H1 (cell line): Measurements from ENCODE around the gene PPP1R7. TPM values are rescaled to one million over a fixed set of nuclear protein-coding genes. Genes with fewer than 3 reads are reported as not detected.

Source experiments
- CTCF ChIA-PET: fragments of 300-600 bp; sonication (Branson Sonifier 250); formaldehyde crosslinking; loops from one replicate; lab custom pipeline; 2021; ENCODE audit not compliant: partially characterized antibody; lab: Charles Lee
- POLR2A ChIA-PET: fragments of 300-600 bp; sonication (Branson Sonifier 250); formaldehyde crosslinking; loops from one replicate; lab custom pipeline; 2021; ENCODE audit warnings: inconsistent platforms; ENCODE audit not compliant: partially characterized antibody; lab: Charles Lee
- DNase-seq, 2 experiments: peaks; one replicate each; pipeline versions ENCODE4 v3.0.0 to v3.0.0-alpha.2; 2010 to 2022; ENCODE audit warnings: low spot score in 2 of 2, low read depth in 1 of 2, mixed read lengths in 1 of 2
- FAIRE-seq: peaks from 2 replicates; lab custom pipeline; 2011; peaks lifted over from hg19 to GRCh38; lab: Jason Lieb, UNC
- H2AFZ ChIP-seq: 2 replicates; pipeline ENCODE4 v1.8.1; 2012; ENCODE audit warnings: low read length, inconsistent platforms
- H2AK5ac ChIP-seq: 2 replicates; pipeline ENCODE4 v1.6.1; 2013; ENCODE audit warnings: low read depth, low read length
- H2BK120ac ChIP-seq: replicated peaks from 2 replicates; pipeline ENCODE3; 2013; ENCODE audit warnings: low read depth, low read length, inconsistent platforms
- H2BK12ac ChIP-seq: 2 replicates; pipeline ENCODE4 v1.6.1; 2013; ENCODE audit warnings: low read depth, low read length
- H2BK15ac ChIP-seq: 2 replicates; pipeline ENCODE4 v1.6.1; 2013; ENCODE audit warnings: low read length
- H2BK20ac ChIP-seq: 2 replicates; pipeline ENCODE4 v1.6.1; 2013; ENCODE audit warnings: low read length
- H2BK5ac ChIP-seq: 2 replicates; pipeline ENCODE4 v1.6.1; 2013; ENCODE audit warnings: low read depth, low read length
- H3K14ac ChIP-seq: 2 replicates; pipeline ENCODE4 v1.6.1; 2013; ENCODE audit warnings: inconsistent platforms; ENCODE audit not compliant: insufficient read length
- H3K18ac ChIP-seq: 2 replicates; pipeline ENCODE4 v1.6.1; 2013; ENCODE audit warnings: low read length; ENCODE audit errors: extremely low read depth
- H3K23ac ChIP-seq: 2 replicates; pipeline ENCODE4 v1.6.1; 2013; ENCODE audit warnings: inconsistent platforms; ENCODE audit not compliant: insufficient read length
- H3K23me2 ChIP-seq: 2 replicates; pipeline ENCODE4 v1.6.1; 2013; ENCODE audit warnings: low read depth, low read length
- H3K27ac ChIP-seq: 2 replicates; pipeline ENCODE4 v1.6.1; 2011; ENCODE audit warnings: low read depth, low read length, inconsistent platforms
- H3K27me3 ChIP-seq, 4 experiments: replicated peaks in 1 of 4; 1 replicate in 1 of 4; 2 replicates in 3 of 4; pipeline versions ENCODE4 v1.6.1 to v1.8.1; 2011 to 2013; ENCODE audit warnings: low read length in 3 of 4, mild to moderate bottlenecking in 3 of 4, inconsistent platforms in 2 of 4, mixed read lengths in 2 of 4, moderate library complexity in 1 of 4; ENCODE audit not compliant: control insufficient read depth in 3 of 4, insufficient read depth in 3 of 4; ENCODE audit errors: extremely low read depth in 1 of 4
- H3K36me3 ChIP-seq, 4 experiments: 2 replicates each; pipeline versions ENCODE4 v1.6.1 to v1.8.1; 2011 to 2013; ENCODE audit warnings: mild to moderate bottlenecking in 4 of 4, low read length in 3 of 4, moderate library complexity in 2 of 4, control low read depth in 1 of 4, inconsistent platforms in 1 of 4; ENCODE audit not compliant: insufficient read depth in 4 of 4, control insufficient read depth in 2 of 4
- H3K4ac ChIP-seq: replicated peaks from 2 replicates; pipeline ENCODE3; 2013; ENCODE audit warnings: low read length, low read depth, mixed read lengths, inconsistent platforms; ENCODE audit not compliant: insufficient read length
- H3K4me1 ChIP-seq, 4 experiments: replicated peaks in 1 of 4; 1 replicate in 1 of 4; 2 replicates in 3 of 4; pipeline versions ENCODE4 v1.6.1 to v1.8.1; 2011 to 2013; ENCODE audit warnings: low read length in 3 of 4, inconsistent platforms in 2 of 4, mixed read lengths in 1 of 4; ENCODE audit not compliant: insufficient read depth in 4 of 4, control insufficient read depth in 3 of 4
- H3K4me2 ChIP-seq, 2 experiments: 2 replicates each; pipeline versions ENCODE4 v1.6.1 to v1.8.1; 2011 to 2013; ENCODE audit warnings: low read depth in 2 of 2, low read length in 2 of 2, control low read depth in 1 of 2, inconsistent platforms in 1 of 2, mild to moderate bottlenecking in 1 of 2; ENCODE audit not compliant: insufficient read depth in 1 of 2
- H3K4me3 ChIP-seq, 4 experiments: fragments of 200-600, 300-600 bp in 1 of 4; sonication (generic), shearing (Covaris generic), sonication (Bioruptor Twin) in 1 of 4; 2 replicates each; pipeline versions ENCODE4 v1.5.1 to v1.8.1; 2011 to 2016; ENCODE audit warnings: low read length in 4 of 4, low read depth in 3 of 4, control low read depth in 2 of 4, inconsistent platforms in 2 of 4, mild to moderate bottlenecking in 2 of 4, mixed read lengths in 1 of 4, moderate library complexity in 1 of 4; ENCODE audit not compliant: insufficient read depth in 2 of 4; ENCODE audit errors: extremely low read depth in 1 of 4
- H3K56ac ChIP-seq: replicated peaks from 2 replicates; pipeline ENCODE3; 2013; ENCODE audit warnings: low read depth, mild to moderate bottlenecking, mixed read lengths, low read length, inconsistent platforms; ENCODE audit not compliant: insufficient read length
- H3K79me1 ChIP-seq: 2 replicates; pipeline ENCODE4 v1.6.1; 2013; ENCODE audit warnings: low read depth, low read length, control low read depth
- H3K79me2 ChIP-seq, 2 experiments: 2 replicates each; pipeline versions ENCODE4 v1.6.1 to v1.8.1; 2012 to 2013; ENCODE audit warnings: low read length in 2 of 2, mild to moderate bottlenecking in 2 of 2, inconsistent platforms in 1 of 2; ENCODE audit not compliant: insufficient read depth in 2 of 2, control insufficient read depth in 1 of 2
- H3K9ac ChIP-seq, 4 experiments: replicated peaks in 1 of 4; 1 replicate in 1 of 4; 2 replicates in 3 of 4; pipeline versions ENCODE4 v1.6.1 to v1.8.1; 2011 to 2013; ENCODE audit warnings: low read depth in 3 of 4, low read length in 3 of 4, control low read depth in 2 of 4, mild to moderate bottlenecking in 2 of 4, moderate library complexity in 2 of 4, inconsistent platforms in 1 of 4; ENCODE audit errors: extremely low read depth in 1 of 4
- H3K9me3 ChIP-seq, 2 experiments: 2 replicates each; pipeline versions ENCODE4 v1.6.1 to v1.8.1; 2012 to 2013; ENCODE audit warnings: mild to moderate bottlenecking in 2 of 2, moderate library complexity in 2 of 2, control low read depth in 1 of 2, inconsistent platforms in 1 of 2, low read depth in 1 of 2, low read length in 1 of 2, mixed read lengths in 1 of 2; ENCODE audit not compliant: insufficient read depth in 2 of 2
- H4K20me1 ChIP-seq, 2 experiments: replicated peaks in 1 of 2; 2 replicates each; pipeline versions ENCODE3 to v1.8.1; 2011 to 2013; ENCODE audit warnings: inconsistent platforms in 2 of 2, low read length in 2 of 2, mild to moderate bottlenecking in 1 of 2; ENCODE audit not compliant: insufficient read depth in 2 of 2, control insufficient read depth in 1 of 2
- H4K5ac ChIP-seq: 2 replicates; pipeline ENCODE4 v1.6.1; 2013; ENCODE audit warnings: low read length, low read depth, mixed read lengths, inconsistent platforms; ENCODE audit not compliant: insufficient read length
- H4K8ac ChIP-seq: 2 replicates; pipeline ENCODE4 v1.8.0; 2013; ENCODE audit warnings: mild to moderate bottlenecking, moderate library complexity, low read length, inconsistent platforms; ENCODE audit not compliant: insufficient read depth; ENCODE audit errors: extremely low read depth
- H4K91ac ChIP-seq: replicated peaks from 2 replicates; pipeline ENCODE3; 2013; ENCODE audit warnings: low read length, mixed read lengths, inconsistent platforms; ENCODE audit not compliant: insufficient read length
- BACH1 ChIP-seq: IDR thresholded peaks from 2 replicates; pipeline ENCODE4 v1.6.1; 2012; ENCODE audit warnings: low read length, improper control_type of control experiment
- EGR1 ChIP-seq: IDR thresholded peaks from 2 replicates; pipeline ENCODE4 v1.6.1; 2011; ENCODE audit warnings: low read depth, low read length, borderline replicate concordance
- HDAC6 ChIP-seq: IDR thresholded peaks from one replicate; pipeline ENCODE4 v1.7.1; 2012; ENCODE audit warnings: low read depth, mild to moderate bottlenecking, inconsistent platforms, low read length, moderate library complexity
- WGBS, 2 experiments: shearing (Covaris generic) in 1 of 2; methylation state at CpG; one replicate each; pipeline versions ENCODE4 v1.1.6 to v1.1.7; 2013 to 2015; ENCODE audit warnings: low lambda C conversion rate in 2 of 2, mixed read lengths in 2 of 2, inconsistent platforms in 1 of 2, low coverage in 1 of 2, missing lambda C conversion rate in 1 of 2; ENCODE audit not compliant: insufficient replicate concordance in 2 of 2, insufficient coverage in 1 of 2, insufficient read length in 1 of 2; ENCODE audit errors: extremely low coverage in 1 of 2, missing lambda C conversion rate in 1 of 2; 5-methylcytosine and 5-hydroxymethylcytosine counted together
- polyA plus RNA-seq, 7 experiments: library from polyadenylated mRNA; depleted of rRNA in 3 of 7; stranded (reverse) in 5 of 7; unstranded in 2 of 7; fragments of >200 nt in 5 of 7; fragments of 200-250 nt in 2 of 7; gene quantifications; 1 replicate in 5 of 7; 2 replicates in 1 of 7; 4 replicates in 1 of 7; pipeline versions ENCODE4 v1.2.1 to v1.2.3, GENCODE V29; 2011 to 2013; ENCODE audit warnings: missing spikeins in 2 of 7, mixed read lengths in 2 of 7
- total RNA-seq: library from RNA; stranded (reverse); fragmentation: NEBNext Ultra II Directional; extraction: Animal tissue kit (Norgen Biotek cat#: 25700); gene quantifications from 2 replicates; pipeline ENCODE4 v1.2.1, GENCODE V29; 2021

Gene PPP1R7
- total and polyA plus RNA-seq, 2 of the 8 experiments (the other 6 are each of a cell fraction or from before 2014, with no cell fraction given): 22.2 to 64.0 TPM

- H3K4me1 ChIP-seq: peaks cover 0 to 16% (median 10%) of the 10 kb centered on the region in 4 experiments; a peak in 6 of 7 replicates
- no peak overlapping the region for H4K5ac ChIP-seq
- H3K23ac ChIP-seq: no peak overlapping the region
- ChIA-PET CTCF (interaction anchor here (0.6 to 1.3 kb wide), 3 partner anchors 22 to 375 kb away, joined by 3 read pairs; no protein-coding TSS in a partner anchor), POLR2A (interaction anchor here (0.6 kb wide), 1 partner anchor 269 kb away, joined by 4 read pairs; no protein-coding TSS in a partner anchor)
- no peak overlapping the region for H2BK12ac ChIP-seq
- no peaks in the 10 kb centered on the region for H4K20me1 ChIP-seq
- WGBS, 2 experiments: 91% methylated on average over 13 of the region's 13 CpGs; no CpG with 5 or more reads in 1 of the 2 experiments
- no peak overlapping the region for H3K27ac ChIP-seq
- no peak overlapping the region for H3K4me3 ChIP-seq
- no peak overlapping the region for H4K91ac ChIP-seq
- H3K9ac ChIP-seq: no peak overlapping the region
- H4K8ac ChIP-seq: no peak overlapping the region
- no peak overlapping the region for H2BK5ac ChIP-seq
- no peak overlapping the region for H3K4me2 ChIP-seq
- H2BK15ac ChIP-seq: no peak overlapping the region
- H3K23me2 ChIP-seq: peaks cover 3% of the 10 kb centered on the region; the same call in 1 of the 2 replicates
- TF ChIP-seq BACH1 (no peak), EGR1 (no peak), HDAC6 (no peak)
- H3K27me3 ChIP-seq: no peaks in the 10 kb centered on the region
- H3K79me1 ChIP-seq: no peaks in the 10 kb centered on the region
- no peak overlapping the region for H3K18ac ChIP-seq
- FAIRE-seq (no peak), DNase-seq (no peak)
- H2BK120ac ChIP-seq: no peak overlapping the region
- no peak overlapping the region for H2AK5ac ChIP-seq
- no peak overlapping the region for H3K4ac ChIP-seq
- H2BK20ac ChIP-seq: no peak overlapping the region
- no peak overlapping the region for H3K56ac ChIP-seq
- H3K36me3 ChIP-seq: no peaks in the 10 kb centered on the region
- H3K9me3 ChIP-seq: no peaks in the 10 kb centered on the region
- H3K79me2 ChIP-seq: no peaks in the 10 kb centered on the region
- H3K14ac ChIP-seq: no peak overlapping the region
- no peak overlapping the region for H2AFZ ChIP-seq
Measured at GRCh38 chr2:241213041-241213440, 62.8 kb downstream of the PPP1R7 start.
